H1 (cell line): ENCODE measurements around the gene TMEM245. TPM values are rescaled to one million over a fixed set of nuclear protein-coding genes. Genes with fewer than 3 reads are reported as not detected.

Experiments used
- CTCF ChIA-PET: fragments of 300-600 bp; sonication (Branson Sonifier 250); formaldehyde crosslinking; loops from one replicate; lab custom pipeline; 2021; ENCODE audit not compliant: partially characterized antibody; lab: Charles Lee
- POLR2A ChIA-PET: fragments of 300-600 bp; sonication (Branson Sonifier 250); formaldehyde crosslinking; loops from one replicate; lab custom pipeline; 2021; ENCODE audit warnings: inconsistent platforms; ENCODE audit not compliant: partially characterized antibody; lab: Charles Lee
- DNase-seq, 2 experiments: peaks; one replicate each; pipeline versions ENCODE4 v3.0.0 to v3.0.0-alpha.2; 2010 to 2022; ENCODE audit warnings: low spot score in 2 of 2, low read depth in 1 of 2, mixed read lengths in 1 of 2
- FAIRE-seq: peaks from 2 replicates; lab custom pipeline; 2011; peaks lifted over from hg19 to GRCh38; lab: Jason Lieb, UNC
- H2AFZ ChIP-seq: 2 replicates; pipeline ENCODE4 v1.8.1; 2012; ENCODE audit warnings: low read length, inconsistent platforms
- H2AK5ac ChIP-seq: 2 replicates; pipeline ENCODE4 v1.6.1; 2013; ENCODE audit warnings: low read depth, low read length
- H2BK120ac ChIP-seq: replicated peaks from 2 replicates; pipeline ENCODE3; 2013; ENCODE audit warnings: low read depth, low read length, inconsistent platforms
- H2BK12ac ChIP-seq: 2 replicates; pipeline ENCODE4 v1.6.1; 2013; ENCODE audit warnings: low read depth, low read length
- H2BK15ac ChIP-seq: 2 replicates; pipeline ENCODE4 v1.6.1; 2013; ENCODE audit warnings: low read length
- H2BK20ac ChIP-seq: 2 replicates; pipeline ENCODE4 v1.6.1; 2013; ENCODE audit warnings: low read length
- H2BK5ac ChIP-seq: 2 replicates; pipeline ENCODE4 v1.6.1; 2013; ENCODE audit warnings: low read depth, low read length
- H3K14ac ChIP-seq: 2 replicates; pipeline ENCODE4 v1.6.1; 2013; ENCODE audit warnings: inconsistent platforms; ENCODE audit not compliant: insufficient read length
- H3K18ac ChIP-seq: 2 replicates; pipeline ENCODE4 v1.6.1; 2013; ENCODE audit warnings: low read length; ENCODE audit errors: extremely low read depth
- H3K23ac ChIP-seq: 2 replicates; pipeline ENCODE4 v1.6.1; 2013; ENCODE audit warnings: inconsistent platforms; ENCODE audit not compliant: insufficient read length
- H3K23me2 ChIP-seq: 2 replicates; pipeline ENCODE4 v1.6.1; 2013; ENCODE audit warnings: low read depth, low read length
- H3K27ac ChIP-seq: 2 replicates; pipeline ENCODE4 v1.6.1; 2011; ENCODE audit warnings: low read depth, low read length, inconsistent platforms
- H3K27me3 ChIP-seq, 4 experiments: replicated peaks in 1 of 4; 1 replicate in 1 of 4; 2 replicates in 3 of 4; pipeline versions ENCODE4 v1.6.1 to v1.8.1; 2011 to 2013; ENCODE audit warnings: low read length in 3 of 4, mild to moderate bottlenecking in 3 of 4, inconsistent platforms in 2 of 4, mixed read lengths in 2 of 4, moderate library complexity in 1 of 4; ENCODE audit not compliant: control insufficient read depth in 3 of 4, insufficient read depth in 3 of 4; ENCODE audit errors: extremely low read depth in 1 of 4
- H3K36me3 ChIP-seq, 4 experiments: 2 replicates each; pipeline versions ENCODE4 v1.6.1 to v1.8.1; 2011 to 2013; ENCODE audit warnings: mild to moderate bottlenecking in 4 of 4, low read length in 3 of 4, moderate library complexity in 2 of 4, control low read depth in 1 of 4, inconsistent platforms in 1 of 4; ENCODE audit not compliant: insufficient read depth in 4 of 4, control insufficient read depth in 2 of 4
- H3K4ac ChIP-seq: replicated peaks from 2 replicates; pipeline ENCODE3; 2013; ENCODE audit warnings: low read length, low read depth, mixed read lengths, inconsistent platforms; ENCODE audit not compliant: insufficient read length
- H3K4me1 ChIP-seq, 4 experiments: replicated peaks in 1 of 4; 1 replicate in 1 of 4; 2 replicates in 3 of 4; pipeline versions ENCODE4 v1.6.1 to v1.8.1; 2011 to 2013; ENCODE audit warnings: low read length in 3 of 4, inconsistent platforms in 2 of 4, mixed read lengths in 1 of 4; ENCODE audit not compliant: insufficient read depth in 4 of 4, control insufficient read depth in 3 of 4
- H3K4me2 ChIP-seq, 2 experiments: 2 replicates each; pipeline versions ENCODE4 v1.6.1 to v1.8.1; 2011 to 2013; ENCODE audit warnings: low read depth in 2 of 2, low read length in 2 of 2, control low read depth in 1 of 2, inconsistent platforms in 1 of 2, mild to moderate bottlenecking in 1 of 2; ENCODE audit not compliant: insufficient read depth in 1 of 2
- H3K4me3 ChIP-seq, 4 experiments: fragments of 200-600, 300-600 bp in 1 of 4; sonication (generic), shearing (Covaris generic), sonication (Bioruptor Twin) in 1 of 4; 2 replicates each; pipeline versions ENCODE4 v1.5.1 to v1.8.1; 2011 to 2016; ENCODE audit warnings: low read length in 4 of 4, low read depth in 3 of 4, control low read depth in 2 of 4, inconsistent platforms in 2 of 4, mild to moderate bottlenecking in 2 of 4, mixed read lengths in 1 of 4, moderate library complexity in 1 of 4; ENCODE audit not compliant: insufficient read depth in 2 of 4; ENCODE audit errors: extremely low read depth in 1 of 4
- H3K56ac ChIP-seq: replicated peaks from 2 replicates; pipeline ENCODE3; 2013; ENCODE audit warnings: low read depth, mild to moderate bottlenecking, mixed read lengths, low read length, inconsistent platforms; ENCODE audit not compliant: insufficient read length
- H3K79me1 ChIP-seq: 2 replicates; pipeline ENCODE4 v1.6.1; 2013; ENCODE audit warnings: low read depth, low read length, control low read depth
- H3K79me2 ChIP-seq, 2 experiments: 2 replicates each; pipeline versions ENCODE4 v1.6.1 to v1.8.1; 2012 to 2013; ENCODE audit warnings: low read length in 2 of 2, mild to moderate bottlenecking in 2 of 2, inconsistent platforms in 1 of 2; ENCODE audit not compliant: insufficient read depth in 2 of 2, control insufficient read depth in 1 of 2
- H3K9ac ChIP-seq, 4 experiments: replicated peaks in 1 of 4; 1 replicate in 1 of 4; 2 replicates in 3 of 4; pipeline versions ENCODE4 v1.6.1 to v1.8.1; 2011 to 2013; ENCODE audit warnings: low read depth in 3 of 4, low read length in 3 of 4, control low read depth in 2 of 4, mild to moderate bottlenecking in 2 of 4, moderate library complexity in 2 of 4, inconsistent platforms in 1 of 4; ENCODE audit errors: extremely low read depth in 1 of 4
- H3K9me3 ChIP-seq, 2 experiments: 2 replicates each; pipeline versions ENCODE4 v1.6.1 to v1.8.1; 2012 to 2013; ENCODE audit warnings: mild to moderate bottlenecking in 2 of 2, moderate library complexity in 2 of 2, control low read depth in 1 of 2, inconsistent platforms in 1 of 2, low read depth in 1 of 2, low read length in 1 of 2, mixed read lengths in 1 of 2; ENCODE audit not compliant: insufficient read depth in 2 of 2
- H4K20me1 ChIP-seq, 2 experiments: replicated peaks in 1 of 2; 2 replicates each; pipeline versions ENCODE3 to v1.8.1; 2011 to 2013; ENCODE audit warnings: inconsistent platforms in 2 of 2, low read length in 2 of 2, mild to moderate bottlenecking in 1 of 2; ENCODE audit not compliant: insufficient read depth in 2 of 2, control insufficient read depth in 1 of 2
- H4K5ac ChIP-seq: 2 replicates; pipeline ENCODE4 v1.6.1; 2013; ENCODE audit warnings: low read length, low read depth, mixed read lengths, inconsistent platforms; ENCODE audit not compliant: insufficient read length
- H4K8ac ChIP-seq: 2 replicates; pipeline ENCODE4 v1.8.0; 2013; ENCODE audit warnings: mild to moderate bottlenecking, moderate library complexity, low read length, inconsistent platforms; ENCODE audit not compliant: insufficient read depth; ENCODE audit errors: extremely low read depth
- H4K91ac ChIP-seq: replicated peaks from 2 replicates; pipeline ENCODE3; 2013; ENCODE audit warnings: low read length, mixed read lengths, inconsistent platforms; ENCODE audit not compliant: insufficient read length
- CBX8 ChIP-seq: fragments of 300-800, 300-1000 bp; sonication (generic); IDR thresholded peaks from 2 replicates; pipeline ENCODE4 v1.7.1; 2016; ENCODE audit warnings: low read depth, low read length, borderline replicate concordance
- CTCF ChIP-seq, 3 experiments: IDR thresholded peaks; 1 replicate in 2 of 3; 2 replicates in 1 of 3; pipeline versions ENCODE4 v1.5.1 to v1.6.1; 2011; ENCODE audit warnings: low read length in 3 of 3, mild to moderate bottlenecking in 3 of 3, inconsistent platforms in 2 of 3, low read depth in 1 of 3, moderate library complexity in 1 of 3; ENCODE audit not compliant: insufficient read depth in 1 of 3; ENCODE audit errors: control extremely low read depth in 1 of 3
- EZH2 ChIP-seq: fragments of 200-600 bp; sonication (generic); IDR thresholded peaks from 2 replicates; pipeline ENCODE4 v1.7.1; 2012; ENCODE audit warnings: low read depth, mild to moderate bottlenecking, moderate library complexity, low read length, inconsistent platforms; ENCODE audit not compliant: severe bottlenecking
- HDAC2 ChIP-seq, 2 experiments: fragments of 300-600 bp in 1 of 2; sonication (generic) in 1 of 2; IDR thresholded peaks; 2 replicates each; pipeline ENCODE4 v1.6.1; 2011 to 2012; ENCODE audit warnings: low read depth in 2 of 2, low read length in 2 of 2, mild to moderate bottlenecking in 2 of 2, moderate library complexity in 2 of 2, borderline replicate concordance in 1 of 2, inconsistent platforms in 1 of 2
- NANOG ChIP-seq: IDR thresholded peaks from 2 replicates; pipeline ENCODE4 v1.6.1; 2011; ENCODE audit warnings: low read length, low read depth, mild to moderate bottlenecking, inconsistent platforms; ENCODE audit not compliant: insufficient read depth, poor library complexity, severe bottlenecking
- RXRA ChIP-seq: IDR thresholded peaks from 2 replicates; pipeline ENCODE4 v1.6.1; 2011; ENCODE audit warnings: low read depth, mild to moderate bottlenecking, low read length, moderate library complexity; ENCODE audit not compliant: insufficient read depth
- SAP30 ChIP-seq: fragments of 300-600 bp; sonication (generic); IDR thresholded peaks from 2 replicates; pipeline ENCODE4 v1.7.1; 2012; ENCODE audit warnings: low read length, moderate library complexity, mild to moderate bottlenecking, inconsistent platforms; ENCODE audit not compliant: insufficient read depth, insufficient replicate concordance
- SIN3A ChIP-seq, 2 experiments: IDR thresholded peaks in 1 of 2; conservative IDR thresholded peaks in 1 of 2; 2 replicates each; pipeline ENCODE4 v1.6.1; 2011 to 2012; ENCODE audit warnings: low read length in 2 of 2, improper control_type of control experiment in 1 of 2, low read depth in 1 of 2, mild to moderate bottlenecking in 1 of 2
- SIRT6 ChIP-seq: IDR thresholded peaks from one replicate; pipeline ENCODE4 v1.7.1; 2012; ENCODE audit warnings: low read length, inconsistent platforms
- SP1 ChIP-seq: IDR thresholded peaks from 2 replicates; pipeline ENCODE4 v1.6.1; 2011; ENCODE audit warnings: low read depth, low read length
- SP2 ChIP-seq: IDR thresholded peaks from 2 replicates; pipeline ENCODE4 v1.6.1; 2012; ENCODE audit warnings: mild to moderate bottlenecking, low read length, inconsistent platforms
- SRF ChIP-seq: IDR thresholded peaks from 2 replicates; pipeline ENCODE4 v1.6.1; 2011; ENCODE audit warnings: mild to moderate bottlenecking, low read depth, low read length, moderate library complexity
- polyA plus RNA-seq, 7 experiments: library from polyadenylated mRNA; depleted of rRNA in 3 of 7; stranded (reverse) in 5 of 7; unstranded in 2 of 7; fragments of >200 nt in 5 of 7; fragments of 200-250 nt in 2 of 7; gene quantifications; 1 replicate in 5 of 7; 2 replicates in 1 of 7; 4 replicates in 1 of 7; pipeline versions ENCODE4 v1.2.1 to v1.2.3, GENCODE V29; 2011 to 2013; ENCODE audit warnings: missing spikeins in 2 of 7, mixed read lengths in 2 of 7
- total RNA-seq: library from RNA; stranded (reverse); fragmentation: NEBNext Ultra II Directional; extraction: Animal tissue kit (Norgen Biotek cat#: 25700); gene quantifications from 2 replicates; pipeline ENCODE4 v1.2.1, GENCODE V29; 2021

The TMEM245 gene
- total and polyA plus RNA-seq, 2 of the 8 experiments (the other 6 are each of a cell fraction or from before 2014, with no cell fraction given) = 44.3 to 45.8 TPM

GRCh38 chr9:108967916-108968315 lies 151.8 kb downstream of the TMEM245 start:
- Histone ChIP-seq H4K20me1 (peaks cover 0 to 2% of the 10 kb centered on the region in 2 experiments), H3K4me2 (no peak overlapping the region), H3K23ac (no peak overlapping the region), H3K4me3 (no peak overlapping the region), H3K9ac (no peak overlapping the region), H2BK5ac (no peak overlapping the region), H3K36me3 (peaks cover 0 to 21% (median 7%) of the 10 kb centered on the region in 4 experiments; a peak in 6 of 8 replicates), H3K9me3 (0 out of 4 replicates have a peak, but pooled peaks cover 0 to 2% of the 10 kb centered on the region in 2 experiments), H3K23me2 (no peaks in the 10 kb centered on the region), H3K27me3 (no peaks in the 10 kb centered on the region), H3K4ac (no peak overlapping the region), H2BK120ac (no peak overlapping the region), H3K4me1 (no peaks in the 10 kb centered on the region), H3K14ac (no peak overlapping the region), H3K79me2 (no peaks in the 10 kb centered on the region), H3K56ac (no peak overlapping the region), H2AK5ac (no peak overlapping the region), H2BK12ac (no peak overlapping the region), H4K8ac (no peak overlapping the region), H3K27ac (no peak overlapping the region), H3K18ac (no peak overlapping the region), H4K91ac (no peak overlapping the region), H4K5ac (no peak overlapping the region), H2AFZ (no peak overlapping the region), H2BK15ac (no peak overlapping the region), H2BK20ac (no peak overlapping the region), H3K79me1 (no peaks in the 10 kb centered on the region)
- DNase-seq (no peak), FAIRE-seq (no peak)
- POLR2A ChIA-PET = no interaction called here
- CTCF ChIA-PET = interaction anchor here (0.6 to 8.0 kb wide), 2 partner anchors 14 to 16 kb away, joined by 3 to 40 read pairs; no protein-coding TSS in a partner anchor
- no peak for TF ChIP-seq SRF
- no peak for TF ChIP-seq EZH2
- no peak for TF ChIP-seq SP1
- TF ChIP-seq SIRT6 = no peak
- no peak for TF ChIP-seq SIN3A (conservative IDR thresholded peaks at IDR 0.05 in 1 of 2, IDR thresholded peaks at IDR 0.05 in 1 of 2; ENCODE audit: low read depth in 1 of 2, low read length in 2 of 2)
- TF ChIP-seq CBX8 = no peak
- no peak for TF ChIP-seq SAP30
- TF ChIP-seq CTCF (IDR thresholded peaks at IDR 0.05; ENCODE audit: control extremely low read depth in 1 of 3, insufficient read depth in 1 of 3, low read depth in 1 of 3, low read length in 3 of 3) = no peak
- TF ChIP-seq HDAC2 (IDR thresholded peaks at IDR 0.05; ENCODE audit: borderline replicate concordance in 1 of 2, low read depth in 2 of 2, low read length in 2 of 2) = no peak
- no peak for TF ChIP-seq NANOG
- no peak for TF ChIP-seq SP2
- TF ChIP-seq RXRA = no peak
